Fibroblast of lung (primary cell): ENCODE results near the gene FCMR.

Source experiments
- CTCF ChIP-seq, 2 donors: IDR thresholded peaks in 1 of 2; conservative IDR thresholded peaks in 1 of 2; 1 replicate in 1 of 2; 2 replicates in 1 of 2; pipeline ENCODE4 v1.5.1; 2011 to 2012; ENCODE audit warnings: low read length in 2 of 2, control low read depth in 1 of 2, inconsistent platforms in 1 of 2, low read depth in 1 of 2, mild to moderate bottlenecking in 1 of 2
- EZH2 ChIP-seq: IDR thresholded peaks from 2 replicates; pipeline ENCODE4 v1.5.1; 2012; ENCODE audit warnings: low read length, control low read depth, mild to moderate bottlenecking; ENCODE audit errors: missing control alignments

- TF ChIP-seq CTCF (conservative IDR thresholded peaks at IDR 0.05 in 1 of 2, IDR thresholded peaks at IDR 0.05 in 1 of 2; ENCODE audit: low read depth in 1 of 2, low read length in 2 of 2): no peak
- no peak for TF ChIP-seq EZH2
Measured at GRCh38 chr1:206949641-206950040, 27.9 kb upstream of the FCMR start.
